H1 (cell line): Measurements from ENCODE around the gene EHD4. TPM values are rescaled to one million over a fixed set of nuclear protein-coding genes. Genes with fewer than 3 reads are reported as not detected.

ENCODE experiments used
- CTCF ChIA-PET: fragments of 300-600 bp; sonication (Branson Sonifier 250); formaldehyde crosslinking; loops from one replicate; lab custom pipeline; 2021; ENCODE audit not compliant: partially characterized antibody; lab: Charles Lee
- POLR2A ChIA-PET: fragments of 300-600 bp; sonication (Branson Sonifier 250); formaldehyde crosslinking; loops from one replicate; lab custom pipeline; 2021; ENCODE audit warnings: inconsistent platforms; ENCODE audit not compliant: partially characterized antibody; lab: Charles Lee
- DNase-seq, 2 experiments: peaks; one replicate each; pipeline versions ENCODE4 v3.0.0 to v3.0.0-alpha.2; 2010 to 2022; ENCODE audit warnings: low spot score in 2 of 2, low read depth in 1 of 2, mixed read lengths in 1 of 2
- FAIRE-seq: peaks from 2 replicates; lab custom pipeline; 2011; peaks lifted over from hg19 to GRCh38; lab: Jason Lieb, UNC
- H2AFZ ChIP-seq: 2 replicates; pipeline ENCODE4 v1.8.1; 2012; ENCODE audit warnings: low read length, inconsistent platforms
- H2AK5ac ChIP-seq: 2 replicates; pipeline ENCODE4 v1.6.1; 2013; ENCODE audit warnings: low read depth, low read length
- H2BK120ac ChIP-seq: replicated peaks from 2 replicates; pipeline ENCODE3; 2013; ENCODE audit warnings: low read depth, low read length, inconsistent platforms
- H2BK12ac ChIP-seq: 2 replicates; pipeline ENCODE4 v1.6.1; 2013; ENCODE audit warnings: low read depth, low read length
- H2BK15ac ChIP-seq: 2 replicates; pipeline ENCODE4 v1.6.1; 2013; ENCODE audit warnings: low read length
- H2BK20ac ChIP-seq: 2 replicates; pipeline ENCODE4 v1.6.1; 2013; ENCODE audit warnings: low read length
- H2BK5ac ChIP-seq: 2 replicates; pipeline ENCODE4 v1.6.1; 2013; ENCODE audit warnings: low read depth, low read length
- H3K14ac ChIP-seq: 2 replicates; pipeline ENCODE4 v1.6.1; 2013; ENCODE audit warnings: inconsistent platforms; ENCODE audit not compliant: insufficient read length
- H3K18ac ChIP-seq: 2 replicates; pipeline ENCODE4 v1.6.1; 2013; ENCODE audit warnings: low read length; ENCODE audit errors: extremely low read depth
- H3K23ac ChIP-seq: 2 replicates; pipeline ENCODE4 v1.6.1; 2013; ENCODE audit warnings: inconsistent platforms; ENCODE audit not compliant: insufficient read length
- H3K23me2 ChIP-seq: 2 replicates; pipeline ENCODE4 v1.6.1; 2013; ENCODE audit warnings: low read depth, low read length
- H3K27ac ChIP-seq: 2 replicates; pipeline ENCODE4 v1.6.1; 2011; ENCODE audit warnings: low read depth, low read length, inconsistent platforms
- H3K27me3 ChIP-seq, 4 experiments: replicated peaks in 1 of 4; 1 replicate in 1 of 4; 2 replicates in 3 of 4; pipeline versions ENCODE4 v1.6.1 to v1.8.1; 2011 to 2013; ENCODE audit warnings: low read length in 3 of 4, mild to moderate bottlenecking in 3 of 4, inconsistent platforms in 2 of 4, mixed read lengths in 2 of 4, moderate library complexity in 1 of 4; ENCODE audit not compliant: control insufficient read depth in 3 of 4, insufficient read depth in 3 of 4; ENCODE audit errors: extremely low read depth in 1 of 4
- H3K36me3 ChIP-seq, 4 experiments: 2 replicates each; pipeline versions ENCODE4 v1.6.1 to v1.8.1; 2011 to 2013; ENCODE audit warnings: mild to moderate bottlenecking in 4 of 4, low read length in 3 of 4, moderate library complexity in 2 of 4, control low read depth in 1 of 4, inconsistent platforms in 1 of 4; ENCODE audit not compliant: insufficient read depth in 4 of 4, control insufficient read depth in 2 of 4
- H3K4ac ChIP-seq: replicated peaks from 2 replicates; pipeline ENCODE3; 2013; ENCODE audit warnings: low read length, low read depth, mixed read lengths, inconsistent platforms; ENCODE audit not compliant: insufficient read length
- H3K4me1 ChIP-seq, 4 experiments: replicated peaks in 1 of 4; 1 replicate in 1 of 4; 2 replicates in 3 of 4; pipeline versions ENCODE4 v1.6.1 to v1.8.1; 2011 to 2013; ENCODE audit warnings: low read length in 3 of 4, inconsistent platforms in 2 of 4, mixed read lengths in 1 of 4; ENCODE audit not compliant: insufficient read depth in 4 of 4, control insufficient read depth in 3 of 4
- H3K4me2 ChIP-seq, 2 experiments: 2 replicates each; pipeline versions ENCODE4 v1.6.1 to v1.8.1; 2011 to 2013; ENCODE audit warnings: low read depth in 2 of 2, low read length in 2 of 2, control low read depth in 1 of 2, inconsistent platforms in 1 of 2, mild to moderate bottlenecking in 1 of 2; ENCODE audit not compliant: insufficient read depth in 1 of 2
- H3K4me3 ChIP-seq, 4 experiments: fragments of 200-600, 300-600 bp in 1 of 4; sonication (generic), shearing (Covaris generic), sonication (Bioruptor Twin) in 1 of 4; 2 replicates each; pipeline versions ENCODE4 v1.5.1 to v1.8.1; 2011 to 2016; ENCODE audit warnings: low read length in 4 of 4, low read depth in 3 of 4, control low read depth in 2 of 4, inconsistent platforms in 2 of 4, mild to moderate bottlenecking in 2 of 4, mixed read lengths in 1 of 4, moderate library complexity in 1 of 4; ENCODE audit not compliant: insufficient read depth in 2 of 4; ENCODE audit errors: extremely low read depth in 1 of 4
- H3K56ac ChIP-seq: replicated peaks from 2 replicates; pipeline ENCODE3; 2013; ENCODE audit warnings: low read depth, mild to moderate bottlenecking, mixed read lengths, low read length, inconsistent platforms; ENCODE audit not compliant: insufficient read length
- H3K79me1 ChIP-seq: 2 replicates; pipeline ENCODE4 v1.6.1; 2013; ENCODE audit warnings: low read depth, low read length, control low read depth
- H3K79me2 ChIP-seq, 2 experiments: 2 replicates each; pipeline versions ENCODE4 v1.6.1 to v1.8.1; 2012 to 2013; ENCODE audit warnings: low read length in 2 of 2, mild to moderate bottlenecking in 2 of 2, inconsistent platforms in 1 of 2; ENCODE audit not compliant: insufficient read depth in 2 of 2, control insufficient read depth in 1 of 2
- H3K9ac ChIP-seq, 4 experiments: replicated peaks in 1 of 4; 1 replicate in 1 of 4; 2 replicates in 3 of 4; pipeline versions ENCODE4 v1.6.1 to v1.8.1; 2011 to 2013; ENCODE audit warnings: low read depth in 3 of 4, low read length in 3 of 4, control low read depth in 2 of 4, mild to moderate bottlenecking in 2 of 4, moderate library complexity in 2 of 4, inconsistent platforms in 1 of 4; ENCODE audit errors: extremely low read depth in 1 of 4
- H3K9me3 ChIP-seq, 2 experiments: 2 replicates each; pipeline versions ENCODE4 v1.6.1 to v1.8.1; 2012 to 2013; ENCODE audit warnings: mild to moderate bottlenecking in 2 of 2, moderate library complexity in 2 of 2, control low read depth in 1 of 2, inconsistent platforms in 1 of 2, low read depth in 1 of 2, low read length in 1 of 2, mixed read lengths in 1 of 2; ENCODE audit not compliant: insufficient read depth in 2 of 2
- H4K20me1 ChIP-seq, 2 experiments: replicated peaks in 1 of 2; 2 replicates each; pipeline versions ENCODE3 to v1.8.1; 2011 to 2013; ENCODE audit warnings: inconsistent platforms in 2 of 2, low read length in 2 of 2, mild to moderate bottlenecking in 1 of 2; ENCODE audit not compliant: insufficient read depth in 2 of 2, control insufficient read depth in 1 of 2
- H4K5ac ChIP-seq: 2 replicates; pipeline ENCODE4 v1.6.1; 2013; ENCODE audit warnings: low read length, low read depth, mixed read lengths, inconsistent platforms; ENCODE audit not compliant: insufficient read length
- H4K8ac ChIP-seq: 2 replicates; pipeline ENCODE4 v1.8.0; 2013; ENCODE audit warnings: mild to moderate bottlenecking, moderate library complexity, low read length, inconsistent platforms; ENCODE audit not compliant: insufficient read depth; ENCODE audit errors: extremely low read depth
- H4K91ac ChIP-seq: replicated peaks from 2 replicates; pipeline ENCODE3; 2013; ENCODE audit warnings: low read length, mixed read lengths, inconsistent platforms; ENCODE audit not compliant: insufficient read length
- BCL11A ChIP-seq, 2 experiments: IDR thresholded peaks; one replicate each; pipeline ENCODE4 v1.6.1; 2011; ENCODE audit warnings: low read depth in 2 of 2, low read length in 2 of 2, mild to moderate bottlenecking in 2 of 2
- EP300 ChIP-seq, 2 experiments: IDR thresholded peaks; 1 replicate in 1 of 2; 2 replicates in 1 of 2; pipeline ENCODE4 v1.6.1; 2011 to 2012; ENCODE audit warnings: low read depth in 2 of 2, low read length in 2 of 2, mild to moderate bottlenecking in 2 of 2, borderline replicate concordance in 1 of 2, inconsistent platforms in 1 of 2, moderate library complexity in 1 of 2
- HDAC2 ChIP-seq, 2 experiments: fragments of 300-600 bp in 1 of 2; sonication (generic) in 1 of 2; IDR thresholded peaks; 2 replicates each; pipeline ENCODE4 v1.6.1; 2011 to 2012; ENCODE audit warnings: low read depth in 2 of 2, low read length in 2 of 2, mild to moderate bottlenecking in 2 of 2, moderate library complexity in 2 of 2, borderline replicate concordance in 1 of 2, inconsistent platforms in 1 of 2
- SP1 ChIP-seq: IDR thresholded peaks from 2 replicates; pipeline ENCODE4 v1.6.1; 2011; ENCODE audit warnings: low read depth, low read length
- WGBS, 2 experiments: shearing (Covaris generic) in 1 of 2; methylation state at CpG; one replicate each; pipeline versions ENCODE4 v1.1.6 to v1.1.7; 2013 to 2015; ENCODE audit warnings: low lambda C conversion rate in 2 of 2, mixed read lengths in 2 of 2, inconsistent platforms in 1 of 2, low coverage in 1 of 2, missing lambda C conversion rate in 1 of 2; ENCODE audit not compliant: insufficient replicate concordance in 2 of 2, insufficient coverage in 1 of 2, insufficient read length in 1 of 2; ENCODE audit errors: extremely low coverage in 1 of 2, missing lambda C conversion rate in 1 of 2; 5-methylcytosine and 5-hydroxymethylcytosine counted together
- polyA plus RNA-seq, 7 experiments: library from polyadenylated mRNA; depleted of rRNA in 3 of 7; stranded (reverse) in 5 of 7; unstranded in 2 of 7; fragments of >200 nt in 5 of 7; fragments of 200-250 nt in 2 of 7; gene quantifications; 1 replicate in 5 of 7; 2 replicates in 1 of 7; 4 replicates in 1 of 7; pipeline versions ENCODE4 v1.2.1 to v1.2.3, GENCODE V29; 2011 to 2013; ENCODE audit warnings: missing spikeins in 2 of 7, mixed read lengths in 2 of 7
- total RNA-seq: library from RNA; stranded (reverse); fragmentation: NEBNext Ultra II Directional; extraction: Animal tissue kit (Norgen Biotek cat#: 25700); gene quantifications from 2 replicates; pipeline ENCODE4 v1.2.1, GENCODE V29; 2021

EHD4 gene
- total and polyA plus RNA-seq, 2 of the 8 experiments (the other 6 are each of a cell fraction or from before 2014, with no cell fraction given), result 17.5 to 24.5 TPM

GRCh38 chr15:41984622-41985021 lies 12.3 kb upstream of the EHD4 start:
- Histone ChIP-seq H2BK20ac (no peak overlapping the region), H2BK15ac (no peak overlapping the region), H3K27me3 (no peaks in the 10 kb centered on the region; a peak in 1 of 7 replicates), H3K4me3 (no peak overlapping the region), H3K9ac (no peak overlapping the region), H3K4me1 (peaks cover 0 to under 1% (median 0%) of the 10 kb centered on the region in 4 experiments; a peak in 4 of 7 replicates), H3K27ac (no peak overlapping the region), H3K14ac (no peak overlapping the region), H3K23me2 (no peaks in the 10 kb centered on the region), H2AFZ (no peak overlapping the region), H4K91ac (no peak overlapping the region), H2BK12ac (no peak overlapping the region), H3K79me2 (no peaks in the 10 kb centered on the region), H3K23ac (no peak overlapping the region), H2BK120ac (no peak overlapping the region), H3K4me2 (no peak overlapping the region), H2AK5ac (no peak overlapping the region), H3K36me3 (no peaks in the 10 kb centered on the region), H3K9me3 (no peaks in the 10 kb centered on the region), H3K79me1 (no peaks in the 10 kb centered on the region), H4K20me1 (no peaks in the 10 kb centered on the region), H4K5ac (no peak overlapping the region), H2BK5ac (no peak overlapping the region), H3K56ac (no peak overlapping the region), H4K8ac (no peak overlapping the region), H3K18ac (no peak overlapping the region), H3K4ac (no peak overlapping the region)
- POLR2A ChIA-PET, result interaction anchor here (0.8 to 1.2 kb wide), 2 partner anchors 10 to 12 kb away, joined by 3 read pairs; partner anchors contain the start of gene EHD4
- CTCF ChIA-PET, result interaction anchor here (1.3 to 16.4 kb wide), 11 partner anchors 10 to 154 kb away, joined by 3 to 252 read pairs (median 15); partner anchors contain the start of gene EHD4
- 87% methylated on average over 5 of the region's 5 CpGs; no CpG with 5 or more reads in 1 of the 2 experiments for WGBS, 2 experiments
- DNase-seq, result no peak
- FAIRE-seq, result no peak
- TF ChIP-seq HDAC2 (IDR thresholded peaks at IDR 0.05; ENCODE audit: borderline replicate concordance in 1 of 2, low read depth in 2 of 2, low read length in 2 of 2) (no peak), EP300 (IDR thresholded peaks at IDR 0.05; ENCODE audit: borderline replicate concordance in 1 of 2, low read depth in 2 of 2, low read length in 2 of 2) (no peak), SP1 (no peak), BCL11A (IDR thresholded peaks at IDR 0.05; ENCODE audit: low read depth in 2 of 2, low read length in 2 of 2) (no peak)
